PC-3 (cell line): ENCODE measurements around the gene EXOC6. TPM values are rescaled to one million over a fixed set of nuclear protein-coding genes. Genes with fewer than 3 reads are reported as not detected.

ENCODE experiments used
- ATAC-seq: fragments of 200-7000 bp; cut with Tn5 transposase; 2 replicates; pipeline ENCODE4 v1.9.1; 2020; ENCODE audit warnings: mild to moderate bottlenecking, moderate library complexity
- BruUV-seq: library from RNA; stranded (reverse); fragments of 400-500 nt; replicated peaks from 2 replicates; lab custom pipeline; 2021; lab: Mats Ljungman, UMichigan
- CTCF ChIA-PET: fragments of 300-600 bp; sonication (Branson Sonifier 250); formaldehyde crosslinking; loops from one replicate; lab custom pipeline; 2022; ENCODE audit warnings: antibody characterized with exemption; lab: Charles Lee
- POLR2A ChIA-PET: fragments of 300-600 bp; sonication (Branson Sonifier 250); formaldehyde crosslinking; loops from one replicate; lab custom pipeline; 2022; ENCODE audit warnings: antibody characterized with exemption; ENCODE audit not compliant: unreplicated experiment; lab: Charles Lee
- DNase-seq: peaks from one replicate; pipeline ENCODE4 v3.0.0-alpha.2; 2015
- H2AFZ ChIP-seq: fragments of 300-600 bp; sonication (generic); 2 replicates; pipeline ENCODE4 v1.6.0; 2016; ENCODE audit warnings: antibody characterized with exemption, low read length
- H3F3A ChIP-seq: fragments of 300-600 bp; sonication (generic); one replicate; pipeline ENCODE4 v1.6.0; 2017; ENCODE audit warnings: antibody characterized with exemption, low read length, control low read depth, mild to moderate bottlenecking; ENCODE audit not compliant: unreplicated experiment
- H3K27ac ChIP-seq: fragments of 300-600 bp; sonication (generic); 2 replicates; pipeline ENCODE4 v1.5.1; 2016; ENCODE audit warnings: mild to moderate bottlenecking, low read length
- H3K27me3 ChIP-seq: fragments of 300-600 bp; sonication (generic); 2 replicates; pipeline ENCODE4 v1.6.1; 2016; ENCODE audit warnings: low read length, mixed read lengths
- H3K36me3 ChIP-seq: fragments of 300-600 bp; sonication (generic); 2 replicates; pipeline ENCODE4 v1.6.1; 2016; ENCODE audit warnings: low read depth, mixed run types, low read length, mixed read lengths
- H3K4me1 ChIP-seq: fragments of 300-600 bp; sonication (generic); 2 replicates; pipeline ENCODE4 v1.5.1; 2016; ENCODE audit warnings: low read length; ENCODE audit not compliant: insufficient read depth
- H3K4me2 ChIP-seq: fragments of 300-600 bp; sonication (generic); 2 replicates; pipeline ENCODE4 v1.6.0; 2016; ENCODE audit warnings: low read length
- H3K4me3 ChIP-seq: fragments of 300-600 bp; sonication (generic); 2 replicates; pipeline ENCODE4 v1.5.1; 2016; ENCODE audit warnings: mild to moderate bottlenecking, low read length, mixed read lengths
- H3K79me2 ChIP-seq: fragments of 300-600 bp; sonication (generic); 2 replicates; pipeline ENCODE4 v1.6.1; 2017; ENCODE audit warnings: low read length, mixed read lengths
- H3K9ac ChIP-seq: fragments of 300-600 bp; sonication (generic); 2 replicates; pipeline ENCODE4 v1.6.0; 2016; ENCODE audit warnings: mild to moderate bottlenecking, low read length
- H3K9me2 ChIP-seq: fragments of 300-600 bp; sonication (generic); replicated peaks from 2 replicates; pipeline ENCODE4 v1.6.1; 2016; ENCODE audit warnings: mixed run types, low read length, mixed read lengths
- H3K9me3 ChIP-seq: fragments of 300-600 bp; sonication (generic); 2 replicates; pipeline ENCODE4 v1.6.1; 2016; ENCODE audit warnings: low read length, mixed read lengths
- H4K20me1 ChIP-seq: fragments of 300-600 bp; sonication (generic); 2 replicates; pipeline ENCODE4 v1.6.1; 2016; ENCODE audit warnings: low read length, mixed read lengths
- CTCF ChIP-seq: fragments of 300-600 bp; sonication (generic); conservative IDR thresholded peaks from 2 replicates; pipeline ENCODE4 v1.5.1; 2017; ENCODE audit warnings: antibody characterized with exemption, low read depth, mild to moderate bottlenecking, low read length
- EZH2 ChIP-seq: fragments of 300-600 bp; sonication (generic); IDR thresholded peaks from one replicate; pipeline ENCODE4 v1.6.1; 2017; ENCODE audit warnings: antibody characterized with exemption, mild to moderate bottlenecking, low read length; ENCODE audit not compliant: unreplicated experiment
- EZH2phosphoT487 ChIP-seq: fragments of 300-600 bp; sonication (generic); IDR thresholded peaks from 2 replicates; pipeline ENCODE4 v1.6.1; 2018; ENCODE audit warnings: mild to moderate bottlenecking, antibody characterized with exemption, low read length, borderline replicate concordance
- intact Hi-C: fragments of 100-400 bp; cut with micrococcal nuclease; formaldehyde crosslinking; loops from 2 replicates; pipeline ENCODE4 v1.9.0; 2023
- total RNA-seq: library from RNA; depleted of rRNA; stranded (reverse); fragments of >200 nt; gene quantifications from 2 replicates; pipeline ENCODE4 v1.2.3, GENCODE V29; 2014

Gene EXOC6
- total RNA-seq, 1 experiment from 2014 or later, result 5.7 TPM

DNA sequence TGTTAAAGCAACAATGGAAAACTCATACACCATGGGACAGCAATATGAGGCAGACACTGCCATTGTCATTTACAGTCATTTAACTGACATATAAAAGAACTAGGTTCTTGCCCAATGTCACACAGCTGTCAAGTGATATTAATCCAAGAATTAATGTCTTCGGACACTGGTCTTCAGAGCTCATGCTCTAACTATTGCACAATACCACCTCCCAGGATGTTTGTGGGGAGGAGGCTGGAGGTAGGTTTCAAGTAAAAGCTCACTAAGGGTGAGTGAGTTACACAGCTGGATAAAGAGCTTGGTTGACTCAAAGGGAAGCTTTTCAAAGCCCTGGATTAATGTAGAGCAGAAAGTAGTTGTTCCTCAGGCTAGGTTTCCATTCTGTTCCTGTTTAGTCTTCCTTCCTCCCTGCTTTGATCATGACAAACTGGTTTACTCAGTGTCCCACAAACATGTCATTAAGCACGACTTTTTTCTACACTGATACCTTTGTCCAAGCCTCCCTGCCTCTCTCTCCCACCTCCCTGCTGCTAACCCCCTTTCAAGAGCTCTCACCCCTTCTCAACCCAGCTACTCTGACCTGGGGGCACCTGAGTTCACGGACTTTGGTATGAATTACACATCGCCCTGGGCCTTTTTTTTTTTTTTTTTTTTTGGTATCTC, 987 bp upstream of the EXOC6 start:
- Histone ChIP-seq H3K4me1 (peaks cover 24% of the 10 kb centered on the region), H3K9ac (peak overlapping the region; percentile 41; the same call in 1 of the 2 replicates), H3K79me2 (peaks cover 14% of the 10 kb centered on the region), H3K9me3 (no peaks in the 10 kb centered on the region), H3K27me3 (no peaks in the 10 kb centered on the region), H2AFZ (peak overlapping the region; percentile 95), H3F3A (no peaks in the 10 kb centered on the region), H3K4me2 (peak overlapping the region; percentile 99), H3K27ac (peak overlapping the region; percentile 59), H3K4me3 (peak overlapping the region; percentile 93), H3K36me3 (no peaks in the 10 kb centered on the region), H4K20me1 (no peaks in the 10 kb centered on the region), H3K9me2 (no peaks in the 10 kb centered on the region)
- ChIA-PET POLR2A (interaction anchor here (0.6 kb wide), 1 partner anchor 924 kb away, joined by 3 read pairs; the partner anchor contains the start of gene BTAF1), CTCF (no interaction called here)
- DNase-seq, result peak; percentile 56
- peak; percentile 5; the same call in 1 of the 2 replicates for ATAC-seq
- intact Hi-C loops, result no loop called here
- TF ChIP-seq EZH2, result no peak
- no peak for TF ChIP-seq CTCF
- TF ChIP-seq EZH2phosphoT487, result no peak
- no TSS peak for BruUV-seq

GRCh38 chr10:92848037-92848440, 281 bp upstream of the EXOC6 start:
- TF ChIP-seq EZH2phosphoT487, result no peak
- TF ChIP-seq EZH2, result no peak
- TF ChIP-seq CTCF, result no peak
- H3K79me2 ChIP-seq, result peaks cover 14% of the 10 kb centered on the region
- no TSS peak for BruUV-seq
- no peaks in the 10 kb centered on the region for H4K20me1 ChIP-seq
- ChIA-PET CTCF (interaction anchor here (0.5 to 0.6 kb wide), 3 partner anchors 137 to 397 kb away, joined by 4 to 7 read pairs (median 4); no protein-coding TSS in a partner anchor), POLR2A (interaction anchor here (0.5 to 0.9 kb wide), 4 partner anchors 20 to 1440 kb away, joined by 3 to 5 read pairs (median 4); no protein-coding TSS in a partner anchor)
- H3K27me3 ChIP-seq, result no peaks in the 10 kb centered on the region
- peak overlapping the region; percentile 99 for H3K4me2 ChIP-seq
- H3K9me3 ChIP-seq, result no peaks in the 10 kb centered on the region
- peak; percentile 14 for ATAC-seq
- intact Hi-C loops, result no loop called here
- H2AFZ ChIP-seq, result peak overlapping the region; percentile 95
- H3K27ac ChIP-seq, result peak overlapping the region; percentile 59
- H3K9ac ChIP-seq, result peak overlapping the region; percentile 82
- H3F3A ChIP-seq, result no peaks in the 10 kb centered on the region
- no peaks in the 10 kb centered on the region for H3K36me3 ChIP-seq
- DNase-seq, result no peak
- H3K4me3 ChIP-seq, result peak overlapping the region; percentile 93
- H3K9me2 ChIP-seq, result no peaks in the 10 kb centered on the region
- peaks cover 24% of the 10 kb centered on the region for H3K4me1 ChIP-seq

DNA sequence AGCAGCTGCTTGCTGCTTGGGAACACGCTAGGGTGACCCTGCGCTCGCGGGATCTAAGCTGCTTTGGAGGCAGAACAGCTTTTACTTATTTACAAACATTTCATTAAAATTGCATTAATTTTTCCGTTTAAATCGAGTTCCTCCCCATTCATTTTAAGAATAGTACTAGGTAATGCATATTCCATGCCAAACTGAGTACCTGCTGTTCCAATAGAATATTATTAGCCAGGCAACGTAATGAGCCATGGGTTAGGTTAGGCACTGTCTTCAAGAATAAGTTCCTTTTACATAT, 860 bp downstream of the EXOC6 start:
- no peaks in the 10 kb centered on the region for H3K9me3 ChIP-seq
- peak overlapping the region; percentile 84 for H3K4me2 ChIP-seq
- no peaks in the 10 kb centered on the region for H4K20me1 ChIP-seq
- H3K9me2 ChIP-seq, result no peaks in the 10 kb centered on the region
- H3K4me3 ChIP-seq, result peak overlapping the region; percentile 93
- H3K36me3 ChIP-seq, result no peaks in the 10 kb centered on the region
- POLR2A ChIA-PET, result no interaction called here
- H3F3A ChIP-seq, result no peaks in the 10 kb centered on the region
- peaks cover 24% of the 10 kb centered on the region for H3K4me1 ChIP-seq
- H3K27me3 ChIP-seq, result no peaks in the 10 kb centered on the region
- intact Hi-C loops, result no loop called here
- H2AFZ ChIP-seq, result peak overlapping the region; percentile 79; the same call in 1 of the 2 replicates
- H3K79me2 ChIP-seq, result peaks cover 14% of the 10 kb centered on the region
- ATAC-seq (no peak), DNase-seq (no peak)
- H3K9ac ChIP-seq, result peak overlapping the region; percentile 82
- TF ChIP-seq EZH2, result no peak
- TF ChIP-seq EZH2phosphoT487, result no peak
- TF ChIP-seq CTCF, result no peak
- BruUV-seq, result no TSS peak
- H3K27ac ChIP-seq, result no peak overlapping the region
- CTCF ChIA-PET, result no interaction called here
